Measurements from ENCODE around the gene MTCP1. TPM values are rescaled to one million over a fixed set of nuclear protein-coding genes. Genes with fewer than 3 reads are reported as not detected.

The MTCP1 gene
- total and polyA plus RNA-seq, 9 of the 15 experiments (the other 6 are each of a cell fraction or from before 2014, with no cell fraction given) = 12.7 to 28.0 (median 22.9) TPM

GRCh38 chrX:155070038-155070437, 898 bp downstream of the MTCP1 start:
- peak overlapping the region; percentile 80 for H3K27ac ChIP-seq (ENCODE audit: extremely low read depth, low read depth, low read length)
- H3K27me3 ChIP-seq (ENCODE audit: control insufficient read depth in 2 of 2, insufficient read depth in 2 of 2, low read length in 2 of 2) = no peaks in the 10 kb centered on the region
- FAIRE-seq (peak; percentile 19), ATAC-seq (no peak), DNase-seq (ENCODE audit: extremely low read depth in 1 of 4, low spot score in 3 of 4) (peak in 1 of 4 experiments; percentile 16)
- in situ Hi-C loops (cut with MboI) (no loop called here), intact Hi-C loops (cut with micrococcal nuclease) (loop anchor here (2.0 to 5.0 kb wide), 2 partner anchors 147 to 308 kb away; partner anchors contain the start of genes DKC1 and VBP1)
- peak overlapping the region; percentile 79 for H3K4me2 ChIP-seq (ENCODE audit: insufficient read depth, low read length)
- H3K79me2 ChIP-seq (ENCODE audit: control insufficient read depth, insufficient read depth, low read length) = peaks cover 65% of the 10 kb centered on the region
- peaks cover 24% of the 10 kb centered on the region for H3K36me3 ChIP-seq (ENCODE audit: control insufficient read depth, insufficient read depth, low read length)
- BruUV-seq (replicated peaks) = TSS peak; percentile 50
- peak overlapping the region; percentile 92 for H2AFZ ChIP-seq (ENCODE audit: low read depth, low read length)
- no peaks in the 10 kb centered on the region for H3K9me1 ChIP-seq (ENCODE audit: control insufficient read depth, insufficient read depth, low read length)
- peak overlapping the region; percentile 71 for H3K4me3 ChIP-seq
- no peaks in the 10 kb centered on the region for H4K20me1 ChIP-seq (replicated peaks; ENCODE audit: control insufficient read depth, insufficient read depth, low read length)
- no peaks in the 10 kb centered on the region for H3K9me3 ChIP-seq (replicated peaks; ENCODE audit: control insufficient read depth, insufficient read depth, low read depth, low read length)
- ChIA-PET POLR2A (interaction anchor here (0.9 kb wide), 1 partner anchor 35 kb away, joined by 3 read pairs; no protein-coding TSS in a partner anchor), CTCF (ENCODE audit: low intra/inter-chr PET ratio) (interaction anchor here (0.7 kb wide), 1 partner anchor 43 kb away, joined by 3 read pairs; no protein-coding TSS in a partner anchor)
- WGBS (ENCODE audit: insufficient coverage, low coverage, missing lambda C conversion rate) = 0% methylated on average over 12 of the region's 12 CpGs
- peaks cover 4 to 11% of the 10 kb centered on the region in 2 experiments; a peak in 4 of 5 replicates for H3K4me1 ChIP-seq (replicated peaks in 1 of 2; ENCODE audit: control insufficient read depth in 2 of 2, insufficient read depth in 2 of 2, low read length in 2 of 2)
- H3K9ac ChIP-seq (ENCODE audit: insufficient read depth in 1 of 2, low read depth in 2 of 2, low read length in 2 of 2) = peak overlapping the region; percentile 75 to 82; a peak in 3 of 4 replicates
- no peak for TF ChIP-seq NR1H2 (CRISPR knock-in tag; IDR thresholded peaks at IDR 0.05)
- no peak for TF ChIP-seq ZNF668 (CRISPR knock-in tag; IDR thresholded peaks at IDR 0.05)
- no peak for TF ChIP-seq CREB3 (tag; conservative IDR thresholded peaks at IDR 0.05; ENCODE audit: low read depth)
- TF ChIP-seq HMG20B (CRISPR knock-in tag; IDR thresholded peaks at IDR 0.05) = no peak
- TF ChIP-seq REST (IDR thresholded peaks at IDR 0.05; ENCODE audit: borderline replicate concordance) = no peak
- TF ChIP-seq REST (CRISPR knock-in tag; IDR thresholded peaks at IDR 0.05; ENCODE audit: low read depth) = no peak
- TF ChIP-seq SMARCA4 (IDR thresholded peaks at IDR 0.05) = no peak
- no peak for TF ChIP-seq KHSRP (IDR thresholded peaks at IDR 0.05)
- no peak for TF ChIP-seq AFF1 (IDR thresholded peaks at IDR 0.05; ENCODE audit: low read depth in 1 of 2, partially characterized antibody in 2 of 2)
